RCC 7860 (cell line): ENCODE measurements around the gene RBPJL.

Experiments
- DNase-seq: peaks from one replicate; pipeline ENCODE4 v3.0.0-alpha.2; 2015; ENCODE audit warnings: low spot score
- FAIRE-seq: peaks from 2 replicates; lab custom pipeline; 2012; peaks lifted over from hg19 to GRCh38; lab: Jason Lieb, UNC

RBPJL gene, protein sequence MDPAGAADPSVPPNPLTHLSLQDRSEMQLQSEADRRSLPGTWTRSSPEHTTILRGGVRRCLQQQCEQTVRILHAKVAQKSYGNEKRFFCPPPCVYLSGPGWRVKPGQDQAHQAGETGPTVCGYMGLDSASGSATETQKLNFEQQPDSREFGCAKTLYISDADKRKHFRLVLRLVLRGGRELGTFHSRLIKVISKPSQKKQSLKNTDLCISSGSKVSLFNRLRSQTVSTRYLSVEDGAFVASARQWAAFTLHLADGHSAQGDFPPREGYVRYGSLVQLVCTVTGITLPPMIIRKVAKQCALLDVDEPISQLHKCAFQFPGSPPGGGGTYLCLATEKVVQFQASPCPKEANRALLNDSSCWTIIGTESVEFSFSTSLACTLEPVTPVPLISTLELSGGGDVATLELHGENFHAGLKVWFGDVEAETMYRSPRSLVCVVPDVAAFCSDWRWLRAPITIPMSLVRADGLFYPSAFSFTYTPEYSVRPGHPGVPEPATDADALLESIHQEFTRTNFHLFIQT

DNA sequence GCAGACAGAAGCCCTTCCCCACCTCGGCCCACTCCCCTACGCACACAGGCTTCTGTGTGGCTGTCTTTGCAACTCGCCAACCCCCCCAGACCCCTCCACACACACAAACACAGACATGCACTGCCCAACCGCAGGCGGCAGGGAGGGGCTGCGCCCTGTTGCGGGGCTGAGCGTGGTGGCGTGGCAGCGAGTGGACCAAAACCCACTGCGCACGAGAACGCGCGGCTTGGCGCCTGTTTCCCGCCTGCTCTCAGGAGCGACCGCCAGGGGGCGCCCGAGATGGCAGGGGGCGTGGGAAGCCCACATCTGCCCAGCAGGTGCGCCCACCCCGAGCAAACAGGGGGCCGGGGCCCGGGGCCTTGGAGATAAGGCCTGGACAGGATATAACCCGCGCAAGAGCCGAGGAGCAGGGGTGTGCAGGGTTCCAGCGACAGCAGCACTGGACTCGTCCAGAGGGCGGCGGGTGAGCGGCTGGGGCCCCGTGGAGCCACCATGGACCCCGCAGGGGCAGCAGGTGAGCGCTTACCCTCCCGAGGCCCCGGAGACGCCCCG, at the start of gene RBPJL:
RBPJL (plus strand) TSS at position 410 of the 552 bp plus-strand sequence; CDS start at position 493, 83 bp downstream.
- DNase-seq (no peak), FAIRE-seq (no peak)

DNA sequence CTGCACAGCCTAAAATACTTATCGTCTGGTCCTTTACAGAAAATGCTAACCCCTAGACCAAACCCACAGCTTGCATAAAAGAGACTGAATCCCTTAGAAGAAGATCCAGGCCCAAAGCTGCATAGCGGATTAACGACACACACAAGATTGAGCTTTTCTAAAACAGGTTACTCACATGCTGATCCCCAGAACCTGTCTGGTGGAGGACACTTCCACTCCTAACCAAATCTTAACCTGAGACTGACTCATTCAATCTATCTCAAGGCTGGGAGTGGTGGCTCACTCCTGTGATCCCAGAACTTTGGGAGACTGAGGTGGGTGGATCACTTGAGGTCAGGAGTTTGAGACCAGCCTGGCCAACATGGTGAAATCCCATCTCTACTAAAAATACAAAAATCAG, 49.5 kb upstream of the RBPJL start:
- FAIRE-seq (no peak), DNase-seq (no peak)

DNA sequence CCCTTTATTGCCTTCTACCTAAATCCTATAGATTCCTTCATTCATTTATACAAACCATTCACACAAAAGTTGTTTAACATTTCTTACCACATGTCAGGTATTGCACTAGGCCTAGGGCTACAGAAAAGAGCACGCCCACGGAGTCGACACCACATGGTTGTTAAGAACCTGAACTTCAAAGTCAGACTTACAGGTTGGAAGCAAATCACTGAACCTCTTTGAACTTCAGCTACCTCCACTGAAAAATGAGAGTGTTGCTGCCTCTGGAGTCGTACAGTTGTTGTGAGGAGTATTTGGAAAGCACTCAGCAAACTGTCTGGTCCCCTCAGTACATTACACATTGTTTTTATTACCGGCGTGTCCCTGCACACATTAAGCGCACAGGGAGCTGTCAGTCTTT, 48.9 kb upstream of the RBPJL start:
- no peak for DNase-seq
- no peak for FAIRE-seq

DNA sequence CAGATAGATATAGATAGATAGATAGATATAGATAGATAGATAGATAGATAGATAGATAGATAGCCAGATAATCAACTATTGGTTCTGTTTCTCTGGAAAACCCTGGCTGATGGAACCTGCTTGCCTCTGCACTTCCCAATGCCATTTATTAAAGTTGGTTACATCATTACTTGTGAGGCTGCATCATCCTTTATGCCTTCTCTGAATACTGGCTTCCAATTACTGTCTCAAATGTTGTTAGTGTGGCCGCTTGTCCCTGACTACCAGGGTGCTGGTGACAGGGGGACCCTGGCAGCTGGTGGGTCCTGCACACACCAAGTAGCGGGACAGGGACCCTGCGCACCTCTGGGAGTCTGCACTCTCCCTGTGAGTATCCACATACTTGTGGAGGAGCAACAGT, 48.4 kb upstream of the RBPJL start:
- FAIRE-seq = no peak
- DNase-seq = no peak

DNA sequence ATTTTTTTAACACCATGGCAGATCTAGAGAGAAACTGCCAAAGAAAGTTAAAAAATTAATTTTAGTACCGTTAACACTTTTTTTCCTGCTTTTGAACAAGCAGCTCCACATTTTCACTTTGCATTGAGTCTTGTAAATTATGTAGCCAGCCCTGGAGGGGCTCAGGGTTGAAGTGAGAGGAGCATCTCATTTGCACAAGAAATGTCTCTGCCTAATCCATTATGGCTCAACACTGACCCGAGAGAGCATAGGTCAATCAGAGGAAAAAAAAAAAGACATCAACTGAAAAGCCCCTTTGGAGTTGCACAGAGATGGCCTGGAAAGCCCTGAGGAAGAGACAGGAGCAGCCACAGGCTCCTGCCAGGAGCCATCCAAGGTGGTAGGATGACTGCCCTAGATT, 48.0 kb upstream of the RBPJL start:
- no peak for DNase-seq
- FAIRE-seq = no peak

DNA sequence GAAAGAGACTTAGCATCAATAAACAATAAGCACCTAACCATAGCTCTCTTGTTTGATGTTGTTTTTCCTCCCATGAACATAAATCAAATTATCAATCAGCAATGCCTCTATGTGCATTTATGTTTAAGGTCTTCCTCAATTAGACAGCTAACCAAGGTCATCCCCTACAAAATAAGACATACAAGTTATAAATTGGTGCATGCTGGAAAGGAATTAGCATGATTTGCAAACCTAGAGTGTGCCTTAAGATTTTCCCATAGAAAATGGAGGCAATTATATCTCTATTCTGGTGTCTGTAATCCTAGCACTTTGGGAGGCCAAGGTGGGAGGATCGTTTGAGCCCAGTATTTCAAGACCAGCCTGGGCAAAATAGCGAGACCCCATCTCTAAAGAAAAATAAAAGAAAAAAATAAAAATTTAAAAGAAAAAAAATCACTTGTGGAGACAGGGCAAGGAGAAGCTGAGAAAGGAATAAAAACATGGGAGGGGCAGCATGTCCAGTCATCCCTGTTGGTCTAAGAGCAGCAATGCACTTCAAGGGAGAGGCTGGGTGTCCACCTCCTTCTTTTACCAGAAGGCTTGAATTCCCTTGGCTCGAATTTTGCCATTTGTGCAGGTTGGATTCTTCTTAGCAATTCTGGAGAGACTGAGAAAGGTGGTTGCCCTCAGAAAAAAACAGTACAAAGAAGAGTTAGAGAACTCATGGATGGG, 42.9 kb upstream of the RBPJL start:
- DNase-seq (no peak), FAIRE-seq (no peak)

DNA sequence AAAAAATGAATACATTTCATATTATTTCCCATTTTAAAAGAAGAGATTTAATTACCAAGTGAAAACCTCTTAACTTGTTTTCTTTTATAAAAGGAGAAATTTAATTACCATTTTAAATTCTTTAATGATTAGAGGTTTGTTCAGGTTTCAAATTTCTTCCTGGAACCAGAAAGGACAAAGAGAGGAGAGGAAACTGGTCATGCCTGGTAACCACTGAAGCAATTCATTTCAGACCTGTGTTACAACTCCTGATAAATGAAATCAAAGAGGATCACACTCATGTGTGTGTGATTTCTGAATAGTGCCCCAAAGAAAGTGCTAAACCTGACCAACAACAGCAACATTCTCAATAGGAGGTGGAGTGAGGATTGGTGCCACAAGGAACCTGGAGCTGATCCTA, 39.7 kb upstream of the RBPJL start:
- DNase-seq = no peak
- no peak for FAIRE-seq

DNA sequence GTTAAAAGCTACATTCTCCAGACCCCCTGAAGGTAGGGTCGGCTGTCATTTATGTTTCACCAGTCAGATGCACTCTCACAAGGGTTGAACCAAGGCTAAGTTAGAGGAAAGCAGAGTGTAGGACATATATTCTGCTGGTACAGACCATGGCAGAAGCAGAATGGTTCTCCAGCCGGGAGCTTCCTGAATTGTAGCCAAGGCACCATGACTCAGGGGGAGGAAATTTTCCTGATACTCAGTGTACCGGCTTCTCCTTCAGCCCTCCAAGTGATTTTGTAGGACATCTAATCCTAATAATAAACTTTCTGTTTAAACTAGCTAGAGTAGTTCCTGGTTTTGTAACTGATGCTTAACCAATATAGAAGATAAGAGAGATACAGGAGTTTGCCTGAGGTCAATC, 38.1 kb upstream of the RBPJL start:
- DNase-seq = no peak

DNA sequence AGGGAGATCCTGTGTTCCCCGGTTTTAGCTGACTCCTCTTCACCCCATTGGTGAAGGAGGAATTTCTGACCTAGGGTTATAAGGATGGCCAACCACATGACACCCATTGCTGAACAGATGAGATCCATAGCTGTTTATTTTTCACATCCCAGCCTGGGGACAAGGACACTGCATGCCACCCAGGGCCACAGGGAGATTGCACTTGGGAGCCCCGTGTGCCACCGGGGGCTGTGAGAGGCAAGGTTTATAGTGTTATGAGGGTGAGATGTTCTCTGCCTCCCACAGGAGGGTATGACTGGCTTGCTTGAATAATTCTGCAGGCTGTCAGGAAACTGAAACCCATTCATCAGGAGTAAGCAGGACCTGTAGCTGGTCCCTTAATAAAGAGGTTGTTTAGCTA, 37.6 kb upstream of the RBPJL start:
- no peak for FAIRE-seq
- DNase-seq = no peak

More for the DNA sequence above, 38.1 kb upstream of the RBPJL start:
- no peak for FAIRE-seq

DNA sequence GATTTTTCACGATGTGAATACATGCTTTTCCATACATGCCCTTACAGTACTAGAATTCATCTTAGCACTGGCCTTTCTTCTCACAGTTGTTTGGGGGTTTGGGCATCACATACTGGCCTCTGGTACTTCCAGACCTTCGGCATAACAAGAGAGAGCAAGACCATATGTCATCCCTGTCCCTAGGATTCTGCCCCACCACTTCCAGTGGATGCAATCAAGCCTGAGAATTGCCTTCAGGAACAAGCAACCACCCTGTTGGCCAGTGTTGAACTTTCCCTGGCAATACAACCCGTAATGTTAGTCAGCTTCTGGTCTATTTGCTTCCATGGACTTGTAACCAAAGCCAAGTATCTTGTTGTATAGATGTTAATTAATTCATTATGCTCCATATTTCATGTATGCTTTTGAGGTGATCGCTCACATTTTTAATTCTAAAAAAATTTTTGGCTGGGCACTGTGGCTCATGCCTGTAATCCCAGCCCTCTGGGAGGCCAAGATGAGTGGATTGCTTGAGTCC, 36.8 kb upstream of the RBPJL start:
- DNase-seq = no peak
- no peak for FAIRE-seq

DNA sequence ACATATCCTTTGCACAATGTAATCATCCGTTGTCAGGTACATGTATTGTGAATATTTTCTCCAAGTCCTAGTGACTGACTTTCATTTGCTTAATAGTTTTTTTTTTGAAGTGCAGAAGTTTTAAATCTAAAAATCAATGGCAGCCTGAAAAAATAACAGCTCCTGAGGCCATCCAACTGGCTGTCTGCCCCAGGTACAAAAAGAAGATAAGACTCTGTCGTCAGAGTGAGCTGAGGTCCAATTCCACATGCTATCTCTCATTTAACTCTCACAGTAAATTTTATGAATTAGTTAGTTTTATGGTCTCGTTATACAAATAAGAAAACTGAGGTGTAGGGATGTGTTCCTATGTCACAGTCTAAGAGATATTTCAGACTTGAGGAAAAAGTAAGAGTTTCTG, 31.3 kb upstream of the RBPJL start:
- no peak for DNase-seq
- no peak for FAIRE-seq

DNA sequence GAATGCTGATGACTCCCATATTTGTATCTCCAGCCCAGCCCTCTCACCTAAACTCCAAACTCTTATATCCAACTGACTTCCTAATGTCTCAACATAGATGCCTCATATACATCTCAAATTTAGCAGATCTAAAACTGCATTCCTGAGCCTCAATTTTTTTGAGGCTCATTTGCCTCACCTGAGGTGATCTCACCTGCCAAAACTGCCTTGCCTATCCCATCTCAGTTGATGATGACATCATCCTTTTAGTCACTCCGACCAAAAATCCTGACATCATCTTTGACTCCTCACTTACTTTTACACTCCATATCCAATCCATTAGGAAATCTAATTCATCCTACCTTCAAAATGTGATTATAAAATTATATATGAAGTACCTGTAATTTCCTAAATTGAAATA, 26.6 kb upstream of the RBPJL start:
- FAIRE-seq (no peak), DNase-seq (no peak)

DNA sequence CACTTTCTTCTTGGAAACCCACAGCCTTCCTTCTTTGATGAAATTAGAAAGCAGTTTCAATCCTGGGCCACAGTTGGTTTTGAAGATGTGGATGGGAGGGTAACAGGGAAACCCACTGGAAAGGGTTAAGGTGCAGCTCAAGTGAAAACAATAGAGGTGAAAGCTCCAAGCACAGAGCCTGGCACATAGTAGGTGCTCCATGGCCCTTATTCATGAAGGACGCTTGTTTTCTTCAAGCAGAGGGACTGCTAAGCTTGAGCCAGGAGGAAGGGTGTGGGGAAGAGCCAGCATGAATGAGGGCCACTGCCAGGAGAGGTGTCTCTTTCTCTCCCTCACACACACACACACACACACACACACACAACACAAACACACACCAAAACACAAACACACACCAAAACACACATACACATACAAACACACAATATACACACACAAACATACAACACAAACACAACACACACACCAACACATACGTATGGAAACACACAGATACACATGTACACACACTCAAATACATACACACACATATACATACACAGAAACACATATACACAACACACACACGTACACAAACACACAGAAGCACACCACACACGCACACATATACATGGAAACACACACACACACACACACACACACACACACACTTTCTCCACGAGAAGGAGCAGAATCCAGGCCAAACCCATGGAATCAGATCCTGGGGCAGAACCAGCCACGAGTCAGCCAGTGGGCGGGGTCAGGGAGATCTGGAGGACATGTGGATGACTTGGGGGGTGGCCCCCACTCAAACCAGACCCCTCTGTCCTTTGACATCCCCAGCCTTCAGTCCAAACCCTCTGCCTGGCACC, 23.7 kb upstream of the RBPJL start:
- FAIRE-seq = no peak

DNA sequence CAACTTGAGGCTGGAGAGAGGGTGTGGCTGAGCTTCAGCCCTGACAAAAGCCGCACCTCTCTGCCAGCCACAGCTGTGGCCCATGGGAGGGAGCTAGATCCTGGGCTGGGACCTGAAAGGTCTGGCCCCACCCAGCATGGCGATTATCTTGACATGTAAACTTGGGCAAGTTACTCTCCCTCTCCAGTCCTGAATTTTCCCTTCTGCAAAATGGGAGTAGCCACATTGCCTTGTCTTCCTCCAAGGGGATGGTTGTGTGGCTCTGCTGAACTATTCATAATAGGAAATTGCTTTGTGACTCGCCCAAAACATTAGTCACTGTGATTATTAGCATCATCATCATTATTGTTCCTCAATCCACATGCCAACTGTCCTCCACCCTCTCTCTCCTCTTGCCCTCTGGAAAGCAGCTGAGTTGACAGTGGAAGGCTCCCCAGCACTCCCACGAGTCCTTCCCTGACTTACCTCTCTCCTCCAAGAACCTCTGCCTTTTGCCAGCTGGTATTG, 23.0 kb upstream of the RBPJL start:
- no peak for FAIRE-seq
- DNase-seq = no peak

More for the DNA sequence above, 23.7 kb upstream of the RBPJL start:
- DNase-seq = no peak

DNA sequence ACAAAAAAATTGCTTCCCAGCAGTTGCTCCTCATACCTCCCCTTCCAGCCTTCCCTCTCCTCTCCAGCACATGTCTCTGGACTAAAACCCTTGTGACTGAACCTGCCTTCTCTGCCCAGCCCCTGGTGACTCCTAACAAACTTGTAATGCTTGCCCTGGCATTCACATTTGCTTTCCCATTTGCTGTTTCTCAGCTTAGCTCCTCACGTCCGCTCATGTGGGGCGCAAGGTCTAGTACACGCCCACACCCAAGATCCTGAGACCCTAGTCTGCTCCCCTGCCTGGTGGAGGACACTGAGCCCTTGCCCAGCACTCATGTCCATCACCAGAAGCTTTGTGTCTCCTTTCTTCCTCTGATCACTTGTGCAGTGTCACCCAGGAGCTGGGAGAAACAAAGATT, 18.3 kb upstream of the RBPJL start:
- FAIRE-seq (no peak), DNase-seq (no peak)

DNA sequence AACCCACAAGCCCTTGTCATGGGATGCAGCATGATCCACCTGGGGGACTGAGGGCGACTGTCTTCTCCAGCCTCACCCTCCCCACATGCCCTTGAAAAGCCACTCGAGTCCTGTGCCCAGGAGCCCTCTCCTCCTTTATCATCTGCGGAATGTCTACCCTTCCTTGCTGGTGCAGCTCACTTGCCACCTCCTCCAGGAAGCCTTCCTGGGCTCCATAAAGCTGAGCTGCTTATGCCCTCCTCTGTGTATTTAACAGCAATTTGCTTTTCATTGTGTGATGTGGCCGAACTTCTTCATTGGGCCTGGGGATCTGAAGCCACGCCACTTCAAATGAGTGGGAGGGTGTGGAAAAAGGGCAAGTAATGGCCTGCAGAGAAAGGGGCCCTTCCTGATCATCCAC, 17.8 kb upstream of the RBPJL start:
- FAIRE-seq (no peak), DNase-seq (no peak)

DNA sequence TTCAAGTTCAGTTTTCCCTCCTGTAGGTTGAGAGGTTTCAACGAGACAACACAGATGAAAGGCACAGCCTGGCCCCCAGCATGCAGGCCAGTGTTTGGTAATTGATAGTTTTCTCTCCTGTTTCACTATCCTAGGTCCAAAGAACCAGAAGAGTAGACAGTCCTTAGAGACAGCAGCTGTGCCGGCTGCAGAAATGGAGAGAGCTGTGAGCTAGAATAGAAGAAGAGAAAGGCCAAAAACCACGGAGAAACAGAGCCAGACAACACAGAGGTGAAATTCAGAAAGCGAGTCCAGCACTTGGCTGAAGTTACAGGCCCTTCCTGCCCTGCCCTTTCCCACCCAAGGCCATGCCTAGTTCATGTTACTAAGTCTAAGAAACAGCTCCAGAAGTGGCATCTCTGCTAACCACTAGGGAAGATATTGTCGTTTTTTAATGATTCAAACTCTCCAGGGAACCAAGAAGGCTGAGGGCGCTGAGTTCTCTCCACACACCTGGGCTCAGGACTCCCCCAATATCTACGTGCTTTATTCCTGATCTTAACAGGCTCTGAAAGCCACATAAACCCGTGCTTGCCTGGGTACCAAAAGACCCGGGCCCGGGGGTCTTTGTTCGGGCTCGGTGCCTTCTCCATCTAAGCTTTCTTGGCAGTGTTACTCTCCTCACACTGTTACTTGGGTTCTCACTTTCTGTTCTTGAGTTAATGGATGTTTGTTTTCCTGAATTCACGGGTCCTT, 16.5 kb upstream of the RBPJL start:
- DNase-seq (no peak), FAIRE-seq (no peak)

DNA sequence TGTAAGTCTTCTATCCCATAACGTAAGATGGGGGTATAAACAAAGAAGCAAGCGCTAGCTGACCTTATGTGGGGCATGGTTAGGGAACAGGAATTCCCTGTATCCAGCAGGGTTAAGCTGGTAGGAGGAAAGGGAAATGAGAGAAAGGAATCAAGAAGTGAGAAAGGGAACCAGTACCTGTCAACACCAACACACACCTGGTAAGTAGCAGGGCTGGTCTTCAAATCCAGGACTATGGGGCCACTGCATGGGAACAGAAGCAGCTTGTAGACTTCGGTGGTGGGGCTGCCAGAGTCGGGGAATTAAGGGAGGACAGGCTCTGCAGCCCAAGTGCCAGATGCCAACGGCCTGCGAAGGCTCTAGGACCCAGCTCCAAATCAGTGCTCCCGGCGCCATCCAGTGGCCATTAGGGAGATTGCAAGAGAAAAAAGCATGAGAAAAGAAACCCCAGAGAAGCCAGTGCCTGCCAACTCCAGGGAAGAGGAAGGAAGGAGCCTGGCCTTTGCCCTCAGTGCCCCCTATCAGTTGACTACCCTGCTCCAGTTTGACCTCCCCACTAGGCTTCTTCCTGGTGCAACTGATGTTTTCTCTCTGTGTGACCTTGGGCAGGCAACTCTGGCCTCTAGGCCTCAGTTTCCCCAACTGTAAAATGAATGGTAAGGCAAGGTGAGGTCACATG, 15.8 kb upstream of the RBPJL start:
- FAIRE-seq (no peak), DNase-seq (peak; percentile 60)

DNA sequence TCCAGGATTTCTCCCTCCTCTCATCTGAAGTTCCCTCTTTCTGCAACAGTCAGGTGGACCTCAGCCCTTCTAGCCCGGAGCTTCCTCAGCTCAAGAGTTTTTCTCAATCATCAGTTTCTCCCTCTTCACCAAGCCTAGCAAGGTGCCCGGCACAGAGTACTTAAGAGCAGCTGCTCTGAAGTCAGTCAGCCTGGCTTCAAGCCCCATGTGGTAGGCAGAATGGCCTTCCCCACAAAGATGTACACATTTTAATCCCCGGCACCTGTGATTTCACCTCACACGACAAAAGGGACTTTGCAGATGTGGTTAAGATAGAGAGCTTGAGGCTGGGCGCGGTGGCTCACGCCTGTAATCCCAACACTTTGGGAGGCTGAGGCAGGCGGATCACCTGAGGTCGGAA, 15.1 kb upstream of the RBPJL start:
- FAIRE-seq (no peak), DNase-seq (no peak)
